Right lobe of liver (tissue), 6 donors: ENCODE results near the gene SSH2. TPM values are rescaled to one million over a fixed set of nuclear protein-coding genes. Genes with fewer than 3 reads are reported as not detected.

Experiments used
- ATAC-seq, 4 donors: fragments of 200-7000 bp; cut with Tn5 transposase; one replicate each; pipeline ENCODE4 v1.9.1; 2020; ENCODE audit warnings: mild to moderate bottlenecking in 4 of 4, moderate library complexity in 4 of 4
- DNase-seq, 3 donors: peaks; one replicate each; pipeline ENCODE4 v3.0.0-alpha.2; 2020
- H3K27ac ChIP-seq, 3 donors: fragments of 200-600 bp; one replicate each; pipeline ENCODE4 v1.8.0; 2022
- H3K27me3 ChIP-seq, 2 donors: fragments of 200-600 bp; one replicate each; pipeline ENCODE4 v1.8.0; 2022
- H3K36me3 ChIP-seq, 4 donors: fragments of 200-600 bp; sonication (generic) in 1 of 4; one replicate each; pipeline versions ENCODE4 v1.5.1 to v1.8.0; 2017 to 2022; ENCODE audit warnings: control low read depth in 1 of 4
- H3K4me1 ChIP-seq, 4 donors: fragments of 200-600 bp; sonication (generic) in 1 of 4; one replicate each; pipeline versions ENCODE4 v1.5.1 to v1.8.0; 2017 to 2022; ENCODE audit warnings: control low read depth in 1 of 4
- H3K4me3 ChIP-seq, 3 donors: fragments of 200-600 bp; one replicate each; pipeline ENCODE4 v1.8.0; 2022
- H3K9me3 ChIP-seq, 4 donors: fragments of 200-600 bp; sonication (generic) in 1 of 4; one replicate each; pipeline versions ENCODE4 v1.5.1 to v1.8.0; 2017 to 2022; ENCODE audit warnings: control low read depth in 1 of 4
- CTCF ChIP-seq, 4 donors: fragments of 200-600 bp in 3 of 4; fragments of 450-650 bp in 1 of 4; IDR thresholded peaks; one replicate each; pipeline versions ENCODE4 v1.5.1 to v1.8.0; 2016 to 2022; ENCODE audit warnings: antibody characterized with exemption in 4 of 4, mild to moderate bottlenecking in 2 of 4
- POLR2A ChIP-seq: fragments of 450-650 bp; IDR thresholded peaks from one replicate; pipeline ENCODE4 v1.6.1; 2017; ENCODE audit warnings: antibody characterized with exemption, mild to moderate bottlenecking
- WGBS: methylation state at CpG from one replicate; pipeline ENCODE4 v1.1.6; 2018; ENCODE audit warnings: low coverage, low lambda C conversion rate; ENCODE audit not compliant: insufficient coverage; ENCODE audit errors: missing lambda C conversion rate; 5-methylcytosine and 5-hydroxymethylcytosine counted together
- intact Hi-C, 2 donors: fragments of 100-400 bp; cut with DNase I; formaldehyde crosslinking; loops; one replicate each; pipeline versions ENCODE4 v1.11.2 to v1.14.1; 2022
- total RNA-seq, 6 experiments: library from RNA; depleted of rRNA in 2 of 6; stranded (reverse); fragments of >200 nt in 2 of 6; fragmentation: NEBNext Ultra II Directional in 3 of 6; extraction: Animal tissue kit (Norgen Biotek cat#: 25700) in 3 of 6; gene quantifications; one replicate each; pipeline versions ENCODE4 v1.1.0 to v1.2.4, GENCODE V29; 2016 to 2023
- donor health status: DM: no; HTN: yes; CAD: no.
- donor health status: DM: no; HTN: no; CAD: no.
- donor health status: DM: no; HTN: no; CAD: no.
- donor health status: DM: no; HTN: yes; CAD: no.
- donor health status: DM: no; HTN: yes; CAD: no.

Gene SSH2
- total RNA-seq, 6 experiments from 2014 or later, result 8.0 to 12.7 (median 10.5) TPM

GRCh38 chr17:29633886-29634285 is 296.1 kb downstream of the SSH2 start:
- 96% methylated on average over 3 of the region's 3 CpGs for WGBS
- Histone ChIP-seq H3K4me3 (no peak overlapping the region), H3K9me3 (no peaks in the 10 kb centered on the region), H3K27me3 (no peaks in the 10 kb centered on the region), H3K27ac (no peak overlapping the region), H3K36me3 (peaks cover 0 to 17% (median 2%) of the 10 kb centered on the region in 4 donors), H3K4me1 (no peaks in the 10 kb centered on the region)
- TF ChIP-seq CTCF (IDR thresholded peaks at IDR 0.05) (no peak), POLR2A (no peak)
- intact Hi-C loops, result no loop called here
- DNase-seq (no peak), ATAC-seq (no peak)

DNA sequence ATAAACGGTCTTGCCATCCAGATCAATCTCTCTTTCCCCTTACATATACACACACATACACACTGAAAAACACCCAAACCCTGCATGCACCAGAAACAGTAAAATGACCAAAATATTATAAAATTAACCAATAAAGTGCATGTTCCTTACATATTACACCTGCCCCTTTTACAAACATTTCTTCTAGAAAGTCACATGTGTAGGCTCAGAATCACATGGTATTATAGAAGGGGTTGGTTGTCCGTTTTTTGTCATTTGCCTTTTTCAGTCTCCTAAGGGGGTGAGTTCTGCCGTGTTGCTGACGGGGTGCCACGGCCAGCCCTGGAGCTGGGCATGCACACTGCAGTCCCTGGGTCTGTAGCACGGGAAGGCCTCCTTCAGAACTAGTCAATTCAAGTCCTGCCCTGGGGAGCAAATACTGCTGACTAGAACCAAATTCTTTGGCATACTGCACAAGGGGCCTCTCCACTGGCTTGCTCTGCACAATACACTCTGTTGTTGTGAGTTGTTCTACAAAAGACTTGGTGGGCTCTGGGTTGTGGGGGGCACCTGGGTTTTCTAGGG is 299.3 kb downstream of the SSH2 start:
- Histone ChIP-seq H3K27ac (no peak overlapping the region), H3K27me3 (no peaks in the 10 kb centered on the region), H3K4me3 (no peak overlapping the region), H3K4me1 (no peaks in the 10 kb centered on the region), H3K9me3 (no peaks in the 10 kb centered on the region), H3K36me3 (peaks cover 0 to 16% (median 2%) of the 10 kb centered on the region in 4 donors)
- ATAC-seq (no peak), DNase-seq (no peak)
- intact Hi-C loops, result no loop called here
- 88% methylated on average over 6 of the region's 6 CpGs for WGBS
- no peak for TF ChIP-seq POLR2A
- no peak for TF ChIP-seq CTCF (IDR thresholded peaks at IDR 0.05)

- no peak overlapping the region for H3K27ac ChIP-seq
- DNase-seq (no peak), ATAC-seq (no peak)
- H3K9me3 ChIP-seq, result no peaks in the 10 kb centered on the region
- no peaks in the 10 kb centered on the region for H3K27me3 ChIP-seq
- intact Hi-C loops, result loop anchor here (10.0 kb wide), 1 partner anchor 145 kb away; no protein-coding TSS in a partner anchor
- peaks cover 0 to 14% (median 2%) of the 10 kb centered on the region in 4 donors for H3K36me3 ChIP-seq
- 75% methylated on average over 2 of the region's 2 CpGs for WGBS
- no peaks in the 10 kb centered on the region for H3K4me1 ChIP-seq
- no peak for TF ChIP-seq CTCF (IDR thresholded peaks at IDR 0.05)
- no peak for TF ChIP-seq POLR2A
- no peak overlapping the region for H3K4me3 ChIP-seq
These were observed 300.2 kb downstream of the SSH2 start for GRCh38 chr17:29629839-29630238.

DNA sequence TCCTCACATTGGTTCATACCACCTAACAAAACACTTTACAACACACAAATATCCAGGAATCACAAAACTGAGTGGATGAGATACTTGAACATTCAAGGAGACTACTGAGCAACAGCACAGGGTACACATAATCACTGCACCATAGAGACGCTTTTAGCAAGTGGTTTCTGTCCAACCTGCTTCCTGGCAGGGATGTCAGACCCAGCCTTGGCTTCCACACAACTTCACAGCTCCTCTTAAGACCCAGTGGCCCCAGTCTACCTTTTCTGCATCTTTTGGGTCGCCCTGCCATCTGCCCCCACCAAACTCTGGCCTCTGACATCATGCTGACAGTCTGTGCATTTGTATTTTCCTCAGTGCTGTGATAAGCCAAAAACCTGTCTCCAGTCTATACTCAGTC is 301.4 kb downstream of the SSH2 start:
- H3K27ac ChIP-seq, result no peak overlapping the region
- ATAC-seq, result no peak
- no peak overlapping the region for H3K4me3 ChIP-seq
- TF ChIP-seq CTCF (IDR thresholded peaks at IDR 0.05) (no peak), POLR2A (no peak)
- no peak for DNase-seq
- H3K36me3 ChIP-seq, result peaks cover 0 to 14% (median 2%) of the 10 kb centered on the region in 4 donors
- no peaks in the 10 kb centered on the region for H3K9me3 ChIP-seq
- WGBS, result 90% methylated on average over 2 of the region's 2 CpGs
- no peaks in the 10 kb centered on the region for H3K4me1 ChIP-seq
- no peaks in the 10 kb centered on the region for H3K27me3 ChIP-seq
- intact Hi-C loops, result loop anchor here (10.0 kb wide), 1 partner anchor 146 kb away; no protein-coding TSS in a partner anchor
